ENCODE results near the gene RBL1.
"Not testable (repeated sequence)": the region's sequence is repeated elsewhere in the genome, so short reads cannot be mapped to it uniquely, and the experiment has no call there.

RBL1 gene, protein sequence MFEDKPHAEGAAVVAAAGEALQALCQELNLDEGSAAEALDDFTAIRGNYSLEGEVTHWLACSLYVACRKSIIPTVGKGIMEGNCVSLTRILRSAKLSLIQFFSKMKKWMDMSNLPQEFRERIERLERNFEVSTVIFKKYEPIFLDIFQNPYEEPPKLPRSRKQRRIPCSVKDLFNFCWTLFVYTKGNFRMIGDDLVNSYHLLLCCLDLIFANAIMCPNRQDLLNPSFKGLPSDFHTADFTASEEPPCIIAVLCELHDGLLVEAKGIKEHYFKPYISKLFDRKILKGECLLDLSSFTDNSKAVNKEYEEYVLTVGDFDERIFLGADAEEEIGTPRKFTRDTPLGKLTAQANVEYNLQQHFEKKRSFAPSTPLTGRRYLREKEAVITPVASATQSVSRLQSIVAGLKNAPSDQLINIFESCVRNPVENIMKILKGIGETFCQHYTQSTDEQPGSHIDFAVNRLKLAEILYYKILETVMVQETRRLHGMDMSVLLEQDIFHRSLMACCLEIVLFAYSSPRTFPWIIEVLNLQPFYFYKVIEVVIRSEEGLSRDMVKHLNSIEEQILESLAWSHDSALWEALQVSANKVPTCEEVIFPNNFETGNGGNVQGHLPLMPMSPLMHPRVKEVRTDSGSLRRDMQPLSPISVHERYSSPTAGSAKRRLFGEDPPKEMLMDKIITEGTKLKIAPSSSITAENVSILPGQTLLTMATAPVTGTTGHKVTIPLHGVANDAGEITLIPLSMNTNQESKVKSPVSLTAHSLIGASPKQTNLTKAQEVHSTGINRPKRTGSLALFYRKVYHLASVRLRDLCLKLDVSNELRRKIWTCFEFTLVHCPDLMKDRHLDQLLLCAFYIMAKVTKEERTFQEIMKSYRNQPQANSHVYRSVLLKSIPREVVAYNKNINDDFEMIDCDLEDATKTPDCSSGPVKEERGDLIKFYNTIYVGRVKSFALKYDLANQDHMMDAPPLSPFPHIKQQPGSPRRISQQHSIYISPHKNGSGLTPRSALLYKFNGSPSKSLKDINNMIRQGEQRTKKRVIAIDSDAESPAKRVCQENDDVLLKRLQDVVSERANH

DNA sequence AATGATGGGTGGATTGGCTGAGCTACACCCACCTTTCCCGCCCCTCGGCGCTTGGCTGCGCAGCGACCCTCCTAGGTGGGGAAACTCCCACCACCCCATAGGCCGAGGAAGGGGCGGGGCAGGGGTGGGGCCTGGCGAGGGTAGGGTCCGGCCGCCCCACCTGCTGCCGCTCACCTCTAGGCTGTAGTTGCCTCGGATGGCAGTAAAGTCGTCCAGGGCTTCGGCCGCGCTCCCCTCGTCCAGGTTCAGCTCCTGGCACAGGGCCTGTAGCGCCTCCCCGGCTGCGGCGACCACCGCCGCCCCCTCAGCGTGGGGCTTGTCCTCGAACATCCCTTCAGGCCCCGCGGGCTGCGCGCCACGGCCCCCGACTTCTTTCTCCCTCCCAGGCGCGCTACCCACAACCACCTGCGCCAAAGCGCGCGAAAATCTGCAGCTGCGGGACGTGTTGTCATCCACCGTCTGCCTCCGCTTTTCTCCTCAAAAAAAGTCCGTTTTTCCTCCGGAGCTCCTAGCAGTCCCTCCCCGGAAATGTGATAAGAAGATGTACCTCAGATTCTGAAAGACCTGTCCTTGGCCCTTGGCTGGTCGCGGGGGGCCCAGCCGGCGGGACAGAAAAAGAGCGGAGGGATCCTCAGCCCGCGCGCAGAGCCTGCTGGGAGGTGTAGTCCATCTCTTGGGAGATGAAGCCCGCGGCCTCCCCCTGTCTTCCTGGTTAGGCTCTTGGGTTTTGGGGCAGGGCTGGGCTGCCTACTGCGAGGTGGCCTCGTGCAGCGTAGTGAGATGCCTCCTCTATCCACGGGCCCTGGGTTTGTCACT is at the start of gene RBL1:
RBL1 (minus strand) TSS at position 399 of the 816 bp plus-strand sequence; CDS start at position 330, 69 bp downstream.
- DNase-seq: peak; percentile 77

DNA sequence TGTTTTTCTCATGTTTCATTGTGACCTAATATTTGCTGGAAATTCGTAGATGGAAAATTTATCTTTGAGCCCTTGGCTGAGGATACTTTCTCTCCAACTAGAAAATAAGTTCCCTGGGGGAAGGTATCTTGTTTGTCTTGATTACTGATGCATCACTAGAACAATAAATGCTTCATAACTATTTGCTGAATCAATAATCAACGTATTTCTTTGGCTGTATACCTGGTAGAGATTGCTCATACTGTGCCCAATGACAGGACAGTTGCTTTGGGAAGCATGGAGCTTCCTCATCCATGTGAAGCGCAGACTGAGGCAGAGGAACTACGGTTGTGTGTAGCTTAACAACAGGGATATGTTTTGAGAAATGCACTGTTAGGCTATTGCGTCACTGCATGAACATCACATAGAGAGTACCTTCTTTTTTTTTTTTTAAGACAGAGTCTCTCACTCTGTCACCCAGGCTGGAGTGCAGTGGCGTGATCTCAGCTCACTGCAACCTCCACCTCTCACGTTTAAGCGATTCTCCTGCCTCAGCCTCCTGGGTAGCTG is 49.1 kb upstream of the RBL1 start:
- no peak for DNase-seq

DNA sequence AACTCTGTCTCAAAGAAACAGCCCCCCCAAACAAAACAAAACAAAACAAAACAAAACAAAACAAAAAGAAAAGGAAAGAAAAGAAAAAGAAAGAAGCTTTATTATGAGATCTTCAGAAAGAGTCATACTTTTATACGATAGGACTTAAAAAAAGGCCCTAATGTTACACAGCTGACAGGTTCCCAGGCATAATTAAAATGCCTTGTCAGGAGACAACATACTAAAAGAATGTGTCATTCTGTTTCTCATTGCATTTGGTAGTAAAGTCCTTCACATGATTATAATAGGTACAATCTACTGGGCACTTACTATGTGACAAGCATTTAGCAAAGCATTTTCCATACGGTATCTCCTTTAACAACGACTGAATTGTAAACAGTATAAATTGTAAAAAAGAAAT is 46.9 kb upstream of the RBL1 start:
- no peak for DNase-seq

DNA sequence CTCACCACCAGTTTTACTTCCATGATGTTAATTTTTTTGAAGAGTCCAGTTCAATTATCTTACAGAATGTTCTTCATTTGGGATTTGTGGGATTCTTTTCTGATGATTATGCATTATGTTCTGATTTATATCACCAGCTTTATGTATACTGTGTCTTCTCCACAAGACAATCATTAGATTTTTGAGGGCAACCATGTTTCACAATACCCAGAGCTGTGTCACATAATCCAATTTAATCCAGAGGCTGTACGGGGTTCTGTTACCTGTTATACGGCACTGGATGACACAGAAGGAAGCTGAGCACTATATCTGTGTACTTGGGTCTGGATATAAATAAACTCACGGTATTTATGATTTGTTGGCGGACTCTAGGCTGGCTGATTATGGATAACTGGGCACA is 41.8 kb upstream of the RBL1 start:
- DNase-seq: no peak

DNA sequence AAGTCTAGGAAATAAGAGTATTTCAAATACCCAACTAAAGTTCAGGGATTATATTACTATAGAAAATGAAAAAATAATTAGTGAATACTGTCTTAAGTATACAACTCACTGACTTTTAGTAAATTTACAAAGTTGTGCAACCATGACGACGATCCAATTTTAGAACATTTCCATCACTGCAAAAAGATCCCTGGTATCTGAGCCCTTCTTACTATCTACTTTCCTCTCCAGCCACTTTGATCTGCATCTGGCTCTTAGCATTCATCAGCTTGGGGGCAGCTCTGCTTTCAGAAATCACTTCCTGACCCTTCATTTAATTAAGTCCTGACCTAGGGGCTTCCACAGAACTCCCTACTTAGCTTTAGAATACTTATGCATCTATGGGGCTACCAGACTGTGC is 38.2 kb upstream of the RBL1 start:
- DNase-seq: no peak

DNA sequence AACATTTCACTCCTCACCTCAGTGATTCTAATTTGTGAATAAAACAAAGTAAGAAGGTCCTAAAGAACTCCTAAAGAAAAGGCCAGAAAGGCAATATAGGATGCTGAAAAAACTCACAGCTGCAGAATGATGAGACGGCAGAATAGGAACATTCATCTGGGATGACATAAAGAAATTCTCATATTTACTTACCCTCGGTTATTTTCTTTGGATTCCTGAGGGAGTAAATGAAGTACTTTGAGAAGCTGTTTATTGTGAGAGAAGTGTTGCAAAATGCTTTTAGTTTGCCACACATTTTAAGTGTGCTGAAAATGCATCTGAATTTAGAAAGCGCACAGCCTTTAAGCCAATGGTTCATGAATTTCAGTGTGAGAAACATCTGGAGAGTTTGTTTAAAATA is 35.7 kb upstream of the RBL1 start:
- no peak for DNase-seq

DNA sequence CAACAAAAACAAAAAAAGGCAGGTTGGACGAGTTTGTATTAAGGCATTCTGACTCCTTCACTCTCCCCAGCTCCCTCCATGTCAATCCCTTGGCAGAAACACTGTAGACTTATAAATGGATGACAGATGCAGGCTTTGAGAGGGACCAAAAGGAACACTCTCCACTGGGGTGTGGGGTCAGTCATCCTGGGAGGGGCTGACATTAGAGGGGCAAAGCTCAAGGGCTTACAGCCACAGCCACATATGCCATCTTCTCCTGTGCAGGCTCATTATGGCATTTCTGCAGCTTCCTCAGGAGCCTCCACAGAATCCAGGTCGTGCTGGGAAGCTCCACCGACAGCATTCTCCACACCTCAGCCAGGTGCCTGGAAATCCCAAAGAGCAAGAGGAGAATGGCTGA is 33.0 kb upstream of the RBL1 start:
- DNase-seq: no peak

DNA sequence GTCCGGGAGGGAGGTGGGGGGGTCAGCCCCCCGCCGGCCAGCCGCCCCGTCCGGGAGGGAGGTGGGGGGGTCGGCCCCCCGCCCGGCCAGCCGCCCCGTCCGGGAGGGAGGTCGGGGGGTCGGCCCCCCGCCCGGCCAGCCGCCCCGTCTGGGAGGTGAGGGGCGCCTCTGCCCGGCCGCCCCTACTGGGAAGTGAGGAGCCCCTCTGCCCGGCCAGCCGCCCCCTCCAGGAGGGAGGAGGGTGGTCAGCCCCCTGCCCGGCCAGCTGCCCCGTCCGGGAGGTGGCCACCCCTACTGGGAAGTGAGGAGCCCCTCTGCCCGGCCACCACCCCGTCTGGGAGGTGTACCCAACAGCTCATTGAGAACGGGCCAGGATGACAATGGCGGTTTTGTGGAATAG is 30.5 kb upstream of the RBL1 start:
- not testable (repeated sequence) for DNase-seq

DNA sequence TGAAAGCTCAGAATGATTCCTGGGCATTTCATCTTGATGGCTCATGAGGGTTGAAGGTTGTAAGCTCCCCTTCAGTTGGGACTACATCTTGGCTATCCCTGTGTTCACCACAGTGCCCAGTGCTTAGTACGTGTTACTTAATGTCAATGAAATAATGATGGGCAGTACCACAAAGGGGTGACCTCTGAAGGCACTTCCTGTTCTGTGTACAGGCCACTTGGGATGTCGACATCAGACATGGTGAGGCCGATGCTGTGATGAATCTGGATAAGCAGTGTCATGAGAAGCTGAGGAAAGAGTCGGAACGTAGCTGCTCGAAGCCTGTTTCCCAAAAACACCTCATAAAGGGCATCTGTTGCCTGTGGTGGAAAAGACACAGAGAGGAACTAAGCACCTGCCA is 27.6 kb upstream of the RBL1 start:
- DNase-seq: no peak

DNA sequence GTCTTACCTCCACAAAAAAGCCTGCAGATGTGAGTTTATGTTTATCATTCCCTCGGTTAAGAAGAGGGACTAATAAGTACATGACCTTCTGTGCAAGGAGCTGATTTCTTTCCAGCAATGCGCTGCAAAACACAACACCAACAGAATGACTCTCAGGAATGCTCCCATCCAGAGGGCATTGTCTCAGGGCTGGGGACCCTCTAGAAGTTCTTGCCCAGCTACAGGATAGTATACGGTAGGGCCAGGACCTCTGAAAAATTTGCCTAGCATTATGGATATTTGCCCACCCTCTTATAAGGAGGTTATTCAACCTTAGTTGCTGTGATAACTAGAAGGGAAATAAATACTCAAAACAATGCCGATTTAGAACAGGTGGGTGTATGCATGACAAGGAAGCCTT is 24.7 kb upstream of the RBL1 start:
- DNase-seq: no peak

DNA sequence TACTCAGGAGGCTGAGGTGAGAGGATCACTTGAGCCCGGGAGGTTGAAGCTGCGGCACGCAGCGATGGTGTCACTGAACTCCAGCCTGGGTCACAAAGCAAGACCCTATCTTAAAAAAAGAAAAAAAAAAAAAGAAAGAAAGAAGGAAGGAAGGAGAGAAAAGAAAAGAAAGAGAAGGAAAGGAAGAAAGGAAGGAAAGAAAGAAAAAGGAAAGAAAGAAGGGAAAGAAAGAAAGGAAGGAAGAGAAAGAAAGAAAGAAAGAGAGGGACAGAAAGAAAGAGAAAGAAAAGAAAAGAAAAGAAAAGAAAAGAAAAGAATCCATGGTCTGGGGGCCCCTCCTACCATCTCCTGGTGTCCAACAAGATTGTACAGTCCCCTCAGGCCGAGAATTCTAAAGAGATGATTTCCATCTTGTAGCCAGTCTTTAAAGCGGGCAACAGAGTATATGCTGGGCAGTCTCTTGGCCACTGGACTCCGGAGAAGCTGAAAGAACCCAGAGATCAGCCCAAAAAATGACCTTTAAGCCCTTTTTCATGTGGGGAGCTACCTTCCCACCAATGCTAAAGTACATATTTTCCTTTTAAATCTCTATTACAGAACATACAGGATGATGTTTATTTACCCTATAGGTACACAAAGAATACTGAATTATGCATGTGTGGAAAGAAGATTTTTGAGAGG is 23.7 kb upstream of the RBL1 start:
- DNase-seq: no peak

DNA sequence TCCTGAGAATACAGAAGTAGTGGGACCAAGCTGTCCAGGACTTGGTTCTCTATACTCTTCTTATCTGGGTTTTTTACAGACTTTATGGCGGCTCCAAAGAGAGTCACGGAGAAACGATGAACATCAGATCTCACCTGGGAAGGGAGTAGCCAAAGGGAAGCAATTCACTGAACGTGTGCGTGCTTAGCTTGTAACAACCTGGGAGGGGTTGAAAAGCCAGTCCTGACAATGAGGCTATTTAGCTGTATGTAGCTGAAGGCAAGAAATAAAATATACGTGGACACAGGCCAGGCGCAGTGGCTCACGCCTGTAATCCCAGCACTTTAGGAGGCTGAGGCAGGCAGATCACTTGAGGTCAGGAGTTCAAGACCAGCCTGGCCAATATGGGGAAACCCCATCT is 18.2 kb upstream of the RBL1 start:
- DNase-seq: no peak

DNA sequence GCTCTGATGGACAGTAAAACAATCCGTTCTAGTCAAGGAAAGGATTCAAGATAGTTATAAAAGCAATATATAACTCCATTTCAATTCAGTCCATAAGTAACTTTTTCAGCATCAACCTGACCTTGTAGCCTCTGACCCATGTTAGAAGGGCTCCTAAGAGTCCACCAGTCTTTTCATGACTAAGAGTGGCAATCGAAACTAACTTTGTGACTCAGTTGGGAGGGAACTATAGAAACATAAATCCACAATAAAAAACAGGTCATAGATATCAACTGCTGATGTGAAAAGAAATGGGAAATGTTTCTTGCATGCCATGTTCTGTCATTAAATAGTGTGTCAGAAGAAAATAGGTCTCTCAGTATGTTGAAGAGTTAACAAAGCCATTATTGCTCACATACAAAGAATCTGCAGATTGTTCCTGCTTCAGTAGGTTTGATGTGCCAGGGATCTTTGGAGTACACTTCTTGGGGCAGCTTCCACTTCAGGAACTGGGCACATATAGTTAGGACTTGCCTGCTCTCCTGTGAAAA is 16.2 kb upstream of the RBL1 start:
- no peak for DNase-seq

DNA sequence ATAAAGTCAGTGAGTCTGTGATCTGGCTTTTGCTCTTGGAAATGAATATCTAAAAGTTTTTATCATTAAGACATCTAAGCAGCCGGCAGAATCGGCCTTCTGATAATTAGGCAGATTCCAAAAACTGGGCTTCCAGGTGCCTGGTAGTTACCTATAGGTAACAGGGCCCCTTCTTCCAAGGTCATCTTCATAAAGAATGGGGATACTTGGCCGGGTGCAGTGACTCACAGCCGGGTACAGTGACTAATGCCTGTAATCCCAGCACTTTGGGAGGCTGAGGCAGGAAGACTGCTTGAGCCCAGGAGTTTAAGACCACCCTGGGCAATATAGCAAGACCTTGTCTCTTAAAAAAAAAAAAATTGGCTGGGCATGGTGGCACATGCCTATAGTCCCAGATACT is 12.9 kb upstream of the RBL1 start:
- DNase-seq: no peak

DNA sequence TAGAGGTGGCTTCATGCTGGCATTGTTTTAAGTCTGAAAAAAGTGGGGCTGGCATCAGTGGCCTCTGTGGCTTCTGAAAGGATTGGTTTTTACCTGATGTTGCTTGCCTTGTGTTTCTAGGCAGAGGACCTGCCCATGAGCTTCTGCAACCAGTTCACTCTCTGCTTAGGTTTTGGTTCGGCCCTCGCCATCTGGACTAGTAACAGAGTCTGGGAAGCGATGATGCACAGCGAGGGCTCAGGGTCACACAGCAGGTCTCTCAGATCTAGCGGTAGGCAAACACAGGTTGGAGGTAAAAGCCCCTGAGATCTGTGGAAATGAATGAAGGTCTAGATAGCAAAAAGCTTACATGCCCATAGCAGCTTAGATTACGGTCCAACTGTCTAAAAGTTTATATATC is 6.8 kb upstream of the RBL1 start:
- DNase-seq: no peak

DNA sequence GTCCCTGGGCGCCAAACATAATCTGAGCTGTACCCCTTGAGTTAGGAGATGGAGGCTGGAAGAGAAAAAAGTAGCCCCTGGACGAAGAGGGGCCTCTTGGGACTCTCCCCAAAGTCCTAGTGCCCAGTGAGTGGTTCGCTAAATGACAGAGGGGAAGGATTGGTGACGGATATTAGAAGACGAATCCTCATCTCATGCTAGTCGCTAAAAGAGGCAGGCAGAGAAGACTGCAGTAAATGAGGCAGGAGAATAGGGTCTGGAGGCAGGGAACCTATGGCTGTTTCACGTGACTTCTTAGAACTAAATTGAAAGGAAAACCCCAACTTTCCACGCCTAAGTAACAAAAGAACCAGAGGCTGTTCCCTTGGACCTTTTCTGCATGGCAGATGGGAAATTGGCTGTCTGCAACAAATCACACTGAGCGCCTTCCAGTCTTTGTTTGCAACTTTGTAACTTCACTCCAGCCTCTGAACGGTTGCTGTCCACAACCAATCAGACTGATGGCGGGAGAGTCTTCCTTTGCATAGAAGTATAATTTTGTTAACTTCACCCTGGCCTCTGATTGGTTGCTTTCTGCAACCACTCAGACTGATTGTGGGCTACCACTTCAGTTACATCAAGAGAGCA is 731 bp upstream of the RBL1 start:
- DNase-seq: no peak

DNA sequence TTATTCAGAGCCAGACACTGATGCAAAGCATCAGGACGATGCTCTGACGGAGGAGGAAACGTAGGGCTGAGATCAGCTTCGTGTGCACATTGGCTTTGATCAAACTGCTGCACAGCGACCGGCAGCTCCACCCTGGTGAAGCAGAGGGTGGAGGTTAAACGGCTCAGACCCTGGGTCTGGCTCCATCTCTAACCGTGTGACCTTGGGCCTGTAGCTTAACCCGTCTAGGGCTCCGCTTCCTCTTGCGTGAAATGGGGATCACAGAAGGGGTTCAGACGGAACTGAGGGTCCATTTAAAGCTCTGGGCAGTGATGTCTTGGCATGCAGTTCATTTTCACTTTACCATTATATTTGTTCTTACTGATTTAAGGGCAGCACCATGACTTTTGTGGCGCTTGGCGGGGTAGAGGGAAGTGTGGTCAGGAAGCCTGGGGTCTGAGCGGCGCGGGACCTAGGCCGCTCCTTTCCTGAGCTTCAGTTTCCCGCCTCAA is 644 bp downstream of the RBL1 start:
- DNase-seq: peak; percentile 14

DNA sequence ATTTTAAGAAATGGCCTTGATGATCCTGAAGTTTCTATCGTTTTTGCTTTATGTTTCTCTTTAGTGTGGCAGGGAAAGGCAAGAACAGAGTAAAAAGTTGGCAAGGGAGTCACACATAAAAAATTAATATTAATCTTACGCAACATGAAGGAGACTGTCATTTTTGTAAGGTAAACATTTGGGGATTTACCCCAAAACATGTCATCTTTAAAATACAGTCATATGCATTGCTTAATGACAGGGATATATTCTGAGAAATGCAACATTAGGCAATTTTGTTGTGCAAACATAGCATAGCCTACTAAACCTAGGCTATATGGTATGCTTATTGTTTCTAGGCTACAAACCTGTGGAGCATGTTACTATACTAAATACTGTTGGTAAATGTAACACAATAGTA is 5.4 kb downstream of the RBL1 start:
- DNase-seq: no peak

DNA sequence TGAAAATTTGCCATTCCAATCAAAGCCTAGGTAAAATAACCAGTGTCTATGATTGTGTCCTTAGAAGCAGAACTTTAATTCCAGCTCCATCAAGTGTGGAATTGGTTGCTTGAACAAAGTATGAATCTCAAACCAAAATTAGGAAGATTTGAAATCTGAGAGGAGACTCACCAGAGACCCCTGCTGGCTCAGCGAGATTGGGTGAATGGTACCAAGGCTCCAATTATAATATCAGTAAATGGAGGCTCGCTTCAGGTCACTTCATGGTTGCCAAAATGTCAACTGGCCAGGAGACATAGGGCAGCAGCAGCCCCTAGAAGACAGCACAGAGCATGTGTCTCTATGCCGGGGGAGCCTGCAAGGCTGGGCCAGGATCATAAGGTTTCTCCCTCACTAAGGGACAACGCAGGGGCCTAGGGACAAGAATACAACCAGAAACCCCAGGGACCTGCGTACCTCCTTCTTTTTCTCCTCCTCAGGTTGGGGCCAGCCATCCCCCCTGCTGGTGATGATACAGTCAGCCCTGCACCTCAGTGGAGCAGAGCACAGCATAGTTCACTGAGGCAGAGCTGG is 14.0 kb downstream of the RBL1 start:
- no peak for DNase-seq

DNA sequence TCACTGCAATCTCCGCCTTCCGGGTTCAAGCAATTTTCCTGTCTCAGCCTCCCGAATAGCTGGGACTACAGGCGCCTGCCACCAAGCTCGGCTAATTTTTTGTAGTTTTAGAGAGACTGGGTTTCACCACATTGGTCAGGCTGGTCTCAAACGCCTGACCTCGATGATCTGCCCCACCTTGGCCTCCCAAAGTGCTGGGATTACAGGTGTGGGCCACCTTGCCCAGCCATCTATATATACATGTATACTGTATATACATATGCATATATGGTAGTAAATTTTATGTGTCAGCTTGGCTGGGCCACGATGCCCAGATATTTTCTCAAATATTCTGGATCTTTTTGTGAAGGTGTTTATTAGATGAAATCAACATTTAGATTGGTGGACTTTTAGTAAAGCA is 18.8 kb downstream of the RBL1 start:
- no peak for DNase-seq

All from GF-D8 (cell line).